Right lobe of liver (tissue), 4 donors: ENCODE data around the gene PFN3.

Experiments used
- CTCF ChIP-seq, 4 donors: fragments of 200-600 bp in 3 of 4; fragments of 450-650 bp in 1 of 4; IDR thresholded peaks; one replicate each; pipeline versions ENCODE4 v1.5.1 to v1.8.0; 2016 to 2022; ENCODE audit warnings: antibody characterized with exemption in 4 of 4, mild to moderate bottlenecking in 2 of 4
- POLR2A ChIP-seq: fragments of 450-650 bp; IDR thresholded peaks from one replicate; pipeline ENCODE4 v1.6.1; 2017; ENCODE audit warnings: antibody characterized with exemption, mild to moderate bottlenecking
- donor health status: DM: no; HTN: no; CAD: no.
- donor health status: DM: no; HTN: no; CAD: no.
- donor health status: DM: no; HTN: yes; CAD: no.

GRCh38 chr5:177356746-177357145, 43.7 kb downstream of the PFN3 start:
- TF ChIP-seq CTCF (IDR thresholded peaks at IDR 0.05) (no peak), POLR2A (no peak)
